WTC11 (cell line): Measurements from ENCODE around the gene BMPR1B. TPM values are rescaled to one million over a fixed set of nuclear protein-coding genes. Genes with fewer than 3 reads are reported as not detected.

ENCODE experiments used
- ATAC-seq: fragments of 200-7000 bp; cut with Tn5 transposase; 2 replicates; pipeline ENCODE4 v1.10.0; 2021; ENCODE audit warnings: mild to moderate bottlenecking, moderate library complexity
- CTCF ChIA-PET: fragments of 300-600 bp; sonication (Branson Sonifier 250); formaldehyde crosslinking; loops from one replicate; lab custom pipeline; 2021; ENCODE audit warnings: antibody characterized with exemption; lab: Charles Lee
- POLR2A ChIA-PET: fragments of 350-600 bp; sonication (Branson Sonifier 250); formaldehyde crosslinking; loops from one replicate; lab custom pipeline; 2021; ENCODE audit warnings: antibody characterized with exemption; lab: Charles Lee
- DNase-seq: peaks from one replicate; pipeline ENCODE4 v3.0.0; 2021; ENCODE audit warnings: low spot score
- H3K27ac Mint-ChIP-seq: 2 replicates; pipeline ENCODE4 v1.8.0; 2021; ENCODE audit warnings: mixed read lengths
- H3K27me3 Mint-ChIP-seq: 2 replicates; pipeline ENCODE4 v1.8.0; 2021; ENCODE audit warnings: low read depth, mild to moderate bottlenecking, moderate library complexity, mixed read lengths
- H3K36me3 Mint-ChIP-seq: 2 replicates; pipeline ENCODE4 v1.8.0; 2021; ENCODE audit warnings: mixed read lengths
- H3K4me1 Mint-ChIP-seq: 2 replicates; pipeline ENCODE4 v1.8.0; 2022; ENCODE audit warnings: mixed read lengths
- H3K4me3 Mint-ChIP-seq: 2 replicates; pipeline ENCODE4 v1.8.0; 2021; ENCODE audit warnings: mild to moderate bottlenecking, moderate library complexity, mixed read lengths
- H3K9me3 Mint-ChIP-seq: 2 replicates; pipeline ENCODE4 v1.8.0; 2021; ENCODE audit warnings: mixed read lengths
- AFF4 ChIP-seq: sonication (generic); formaldehyde crosslinking; IDR thresholded peaks from 2 replicates; pipeline ENCODE4 v1.8.1; 2023; ENCODE audit warnings: mild to moderate bottlenecking, missing genetic modification reagents, borderline replicate concordance
- ATF6 ChIP-seq: sonication (generic); formaldehyde crosslinking; IDR thresholded peaks from 2 replicates; pipeline ENCODE4 v1.8.1; 2023; ENCODE audit warnings: mild to moderate bottlenecking, missing genetic modification reagents
- CBFB ChIP-seq: sonication (generic); formaldehyde crosslinking; IDR thresholded peaks from 2 replicates; pipeline ENCODE4 v1.8.1; 2022; ENCODE audit warnings: mild to moderate bottlenecking, low read depth, missing genetic modification reagents
- CDX4 ChIP-seq: fragments of 250-450 bp; sonication (Bioruptor Pico); IDR thresholded peaks from 2 replicates; pipeline ENCODE4 v1.9.0; 2021; ENCODE audit warnings: moderate library complexity, mild to moderate bottlenecking, inconsistent platforms, borderline replicate concordance
- E2F1 ChIP-seq: sonication (generic); formaldehyde crosslinking; IDR thresholded peaks from 2 replicates; pipeline ENCODE4 v1.8.0; 2022; ENCODE audit warnings: mild to moderate bottlenecking, missing genetic modification reagents
- FOXP1 ChIP-seq: sonication (generic); formaldehyde crosslinking; IDR thresholded peaks from 2 replicates; pipeline ENCODE4 v1.8.0; 2022; ENCODE audit warnings: missing genetic modification reagents, mild to moderate bottlenecking, moderate library complexity, borderline replicate concordance
- GRHL2 ChIP-seq: fragments of 250-450 bp; sonication (Bioruptor Pico); IDR thresholded peaks from 2 replicates; pipeline ENCODE4 v1.8.0; 2022; ENCODE audit warnings: mild to moderate bottlenecking, moderate library complexity; ENCODE audit not compliant: insufficient replicate concordance, severe bottlenecking
- NR3C1 ChIP-seq: sonication (generic); formaldehyde crosslinking; conservative IDR thresholded peaks from 2 replicates; pipeline ENCODE4 v1.8.1; 2023; ENCODE audit warnings: low read depth, mild to moderate bottlenecking, missing genetic modification reagents
- PRRX2 ChIP-seq: fragments of 250-450 bp; sonication (Bioruptor Pico); IDR thresholded peaks from 2 replicates; pipeline ENCODE4 v1.8.0; 2021; ENCODE audit warnings: mild to moderate bottlenecking
- RORB ChIP-seq: fragments of 250-450 bp; sonication (Bioruptor Pico); IDR thresholded peaks from 2 replicates; pipeline ENCODE4 v1.9.0; 2021; ENCODE audit warnings: mild to moderate bottlenecking
- TP53 ChIP-seq: sonication (generic); formaldehyde crosslinking; IDR thresholded peaks from 2 replicates; pipeline ENCODE4 v1.8.1; 2023; ENCODE audit warnings: mild to moderate bottlenecking, missing genetic modification reagents
- USF2 ChIP-seq: sonication (generic); formaldehyde crosslinking; IDR thresholded peaks from 2 replicates; pipeline ENCODE4 v1.8.1; 2023; ENCODE audit warnings: mild to moderate bottlenecking, missing genetic modification reagents, moderate library complexity
- ZMAT4 ChIP-seq: fragments of 250-450 bp; sonication (Bioruptor Pico); IDR thresholded peaks from 2 replicates; pipeline ENCODE4 v1.9.0; 2021; ENCODE audit warnings: mild to moderate bottlenecking
- ZNF232 ChIP-seq: sonication (generic); formaldehyde crosslinking; IDR thresholded peaks from 2 replicates; pipeline ENCODE4 v1.8.0; 2022; ENCODE audit warnings: mild to moderate bottlenecking, missing genetic modification reagents
- ZNF263 ChIP-seq: sonication (generic); formaldehyde crosslinking; IDR thresholded peaks from 2 replicates; pipeline ENCODE4 v1.8.1; 2022; ENCODE audit warnings: low read depth, mild to moderate bottlenecking, moderate library complexity, missing genetic modification reagents
- ZNF396 ChIP-seq: fragments of 250-450 bp; sonication (Bioruptor Pico); IDR thresholded peaks from 2 replicates; pipeline ENCODE4 v1.8.0; 2021; ENCODE audit warnings: mild to moderate bottlenecking, moderate library complexity, borderline replicate concordance
- ZNF425 ChIP-seq: fragments of 250-450 bp; sonication (Bioruptor Pico); conservative IDR thresholded peaks from 2 replicates; pipeline ENCODE4 v1.9.0; 2021; ENCODE audit warnings: mild to moderate bottlenecking
- total RNA-seq: library from RNA; stranded (reverse); gene quantifications from 3 replicates; pipeline ENCODE4 v1.2.3, GENCODE V29; 2021

BMPR1B gene
- total RNA-seq, 1 experiment from 2014 or later = 0.77 TPM

GRCh38 chr4:95186666-95187065 is 428.9 kb downstream of the BMPR1B start (continued):
- TF ChIP-seq NR3C1 (CRISPR knock-in tag) = no peak
- TF ChIP-seq ZMAT4 = no peak
- TF ChIP-seq CDX4 (CRISPR knock-in tag) = no peak
- TF ChIP-seq E2F1 (CRISPR knock-in tag) = no peak
- TF ChIP-seq ZNF263 = no peak
- TF ChIP-seq, all 79 proteins: peak for 0

- no peaks in the 10 kb centered on the region for H3K9me3 Mint-ChIP-seq
- POLR2A ChIA-PET = no interaction called here
- DNase-seq (no peak), ATAC-seq (no peak)
- CTCF ChIA-PET = interaction anchor here (2.2 kb wide), 1 partner anchor 16 kb away, joined by 6 read pairs; no protein-coding TSS in a partner anchor
- H3K4me1 Mint-ChIP-seq = peaks cover 10% of the 10 kb centered on the region
- H3K27ac Mint-ChIP-seq = no peak overlapping the region
- H3K36me3 Mint-ChIP-seq = no peaks in the 10 kb centered on the region
- H3K4me3 Mint-ChIP-seq = no peak overlapping the region
- no peaks in the 10 kb centered on the region; the same call in 1 of the 2 replicates for H3K27me3 Mint-ChIP-seq
- TF ChIP-seq ZNF396 (no peak), CBFB (CRISPR knock-in tag) (no peak), TP53 (no peak), RORB (CRISPR knock-in tag) (no peak), GRHL2 (no peak), FOXP1 (CRISPR knock-in tag) (no peak), PRRX2 (CRISPR knock-in tag) (no peak)
Measured at GRCh38 chr4:95188701-95189370, 431.1 kb downstream of the BMPR1B start.

GRCh38 chr4:95190751-95191436 is 433.1 kb downstream of the BMPR1B start:
- no peak for DNase-seq
- CTCF ChIA-PET = no interaction called here
- Mint-ChIP-seq H3K36me3 (no peaks in the 10 kb centered on the region), H3K4me1 (peaks cover 12% of the 10 kb centered on the region), H3K27ac (no peak overlapping the region), H3K27me3 (no peaks in the 10 kb centered on the region; the same call in 1 of the 2 replicates), H3K4me3 (no peak overlapping the region), H3K9me3 (no peaks in the 10 kb centered on the region)
- POLR2A ChIA-PET = no interaction called here
- no peak for TF ChIP-seq RORB (CRISPR knock-in tag)
- peak; percentile 32; the same call in 1 of the 2 replicates for ATAC-seq

GRCh38 chr4:95191537-95191936 is 433.8 kb downstream of the BMPR1B start:
- POLR2A ChIA-PET = no interaction called here
- no peaks in the 10 kb centered on the region for H3K36me3 Mint-ChIP-seq
- DNase-seq = no peak
- TF ChIP-seq ZNF425 (CRISPR knock-in tag) = no peak
- no peak for TF ChIP-seq ATF6 (CRISPR knock-in tag)
- no peak for TF ChIP-seq ZNF232
- TF ChIP-seq USF2 (CRISPR knock-in tag) = no peak
- TF ChIP-seq AFF4 (CRISPR knock-in tag) = no peak

More at GRCh38 chr4:95191537-95191936, 433.8 kb downstream of the BMPR1B start:
- Mint-ChIP-seq H3K27me3 (no peaks in the 10 kb centered on the region; the same call in 1 of the 2 replicates), H3K27ac (no peak overlapping the region), H3K9me3 (no peaks in the 10 kb centered on the region), H3K4me3 (no peak overlapping the region), H3K4me1 (peaks cover 12% of the 10 kb centered on the region)
- no peak for ATAC-seq
- CTCF ChIA-PET = no interaction called here
